ENCODE measurements around the gene SEMA6A. TPM values are rescaled to one million over a fixed set of nuclear protein-coding genes. Genes with fewer than 3 reads are reported as not detected.
A peak's percentile ranks its signal among the peaks of the same experiment; 100 is the strongest.

Gene SEMA6A
- total RNA-seq, 1 experiment from 2014 or later: 406 TPM

- Mint-ChIP-seq H3K4me3 (no peak overlapping the region), H3K4me1 (peaks cover 14% of the 10 kb centered on the region), H3K36me3 (no peaks in the 10 kb centered on the region), H3K27ac (no peak overlapping the region), H3K27me3 (ENCODE audit: low read depth) (no peaks in the 10 kb centered on the region; the same call in 1 of the 2 replicates), H3K9me3 (no peaks in the 10 kb centered on the region)
- ChIA-PET POLR2A (no interaction called here), CTCF (no interaction called here)
- no peak for DNase-seq (ENCODE audit: low spot score)
- TF ChIP-seq STAT6 (CRISPR knock-in tag; conservative IDR thresholded peaks at IDR 0.05; ENCODE audit: low read depth) (no peak), ZBTB43 (CRISPR knock-in tag; IDR thresholded peaks at IDR 0.05) (no peak), HMGXB4 (CRISPR knock-in tag; IDR thresholded peaks at IDR 0.05) (no peak), ZNF416 (CRISPR knock-in tag; IDR thresholded peaks at IDR 0.05) (no peak), ZNF232 (CRISPR knock-in tag; IDR thresholded peaks at IDR 0.05) (no peak), ATF3 (CRISPR knock-in tag; conservative IDR thresholded peaks at IDR 0.05) (no peak), SP1 (CRISPR knock-in tag; conservative IDR thresholded peaks at IDR 0.05) (no peak), GRHL2 (CRISPR knock-in tag; IDR thresholded peaks at IDR 0.05; ENCODE audit: insufficient replicate concordance, severe bottlenecking) (no peak), RORB (CRISPR knock-in tag; IDR thresholded peaks at IDR 0.05) (no peak), AR (CRISPR knock-in tag; IDR thresholded peaks at IDR 0.05) (no peak), JUN (CRISPR knock-in tag; IDR thresholded peaks at IDR 0.05) (no peak), ATF1 (CRISPR knock-in tag; IDR thresholded peaks at IDR 0.05) (no peak), ZNF512 (CRISPR knock-in tag; IDR thresholded peaks at IDR 0.05; ENCODE audit: borderline replicate concordance) (no peak), NR3C1 (CRISPR knock-in tag; conservative IDR thresholded peaks at IDR 0.05; ENCODE audit: low read depth) (no peak), SMAD3 (CRISPR knock-in tag; IDR thresholded peaks at IDR 0.05; ENCODE audit: borderline replicate concordance) (no peak), MXD4 (CRISPR knock-in tag; IDR thresholded peaks at IDR 0.05; ENCODE audit: borderline replicate concordance) (no peak), NR2C2 (CRISPR knock-in tag; IDR thresholded peaks at IDR 0.05) (no peak), ZNF423 (CRISPR knock-in tag; IDR thresholded peaks at IDR 0.05) (no peak)
- ATAC-seq: peak; percentile 51
Observed at GRCh38 chr5:116424951-116425350, 149.7 kb downstream of the SEMA6A start.
